Left colon (tissue), 2 donors: ENCODE measurements around the gene TSPY3. TPM values are rescaled to one million over a fixed set of nuclear protein-coding genes. Genes with fewer than 3 reads are reported as not detected.
"Not testable (repeated sequence)": the region's sequence is repeated elsewhere in the genome, so short reads cannot be mapped to it uniquely, and the experiment has no call there.

Source experiments
- ATAC-seq: fragments of 200-7000 bp; cut with Tn5 transposase; one replicate; pipeline ENCODE4 v1.9.1; 2020; ENCODE audit warnings: mild to moderate bottlenecking, moderate library complexity
- DNase-seq, 2 donors: peaks; one replicate each; pipeline ENCODE4 v3.0.0-alpha.2; 2020
- intact Hi-C, 2 donors: fragments of 100-400 bp; cut with DNase I in 1 of 2; cut with micrococcal nuclease in 1 of 2; formaldehyde crosslinking; loops; one replicate each; pipeline versions ENCODE4 v1.11.2 to v1.14.0; 2022; cut with DNase I, micrococcal nuclease
- long read RNA-seq: library from polyadenylated mRNA; unstranded; transcript quantifications from one replicate; pipeline ENCODE4 v2.0.0, GENCODE V29; 2021
- total RNA-seq, 2 donors: library from RNA; stranded (reverse); fragmentation: NEBNext Ultra II Directional; extraction: Animal tissue kit (Norgen Biotek cat#: 25700); gene quantifications; one replicate each; pipeline ENCODE4 v1.2.1, GENCODE V29; 2021
- donor health status: DM: no; HTN: no; CAD: no.
- donor health status: DM: yes; HTN: yes; CAD: no.

Gene TSPY3
- not detected for total RNA-seq
- long read RNA-seq = 0 reads

- ATAC-seq, DNase-seq, intact Hi-C loops: not testable (repeated sequence)
These were observed at the start of gene TSPY3 for GRCh38 chrY:9398121-9398520. Gene TSPY3, plus strand, starts transcription at chrY:9398421. Its CDS starts 46 bp downstream, at chrY:9398467.

- DNase-seq, intact Hi-C loops, ATAC-seq: not testable (repeated sequence)
These were observed 40.7 kb upstream of the TSPY3 start, which contains the start of gene TSPY8 for GRCh38 chrY:9357497-9357896. Gene TSPY8, plus strand, starts transcription at chrY:9357797. Its CDS starts 46 bp downstream, at chrY:9357843.

GRCh38 chrY:9396527-9396926 is 1.7 kb upstream of the TSPY3 start:
- ATAC-seq, intact Hi-C loops, DNase-seq: not testable (repeated sequence)

Other genes with a start within 250 kb of the TSPY3 start
- not detected for gene TSPY4, start 61.0 kb upstream of the TSPY3 start, total RNA-seq
- not detected for gene TSPY8, start 40.6 kb upstream of the TSPY3 start, total RNA-seq
- not detected for gene TSPY1, start 68.5 kb downstream of the TSPY3 start, total RNA-seq
- gene TSPY9, start 88.8 kb downstream of the TSPY3 start, total RNA-seq = not detected
- gene TSPY10, start 129.5 kb downstream of the TSPY3 start, total RNA-seq = not detected